Colonic mucosa (tissue), 4 donors: ENCODE results near the gene AP2S1. TPM values are rescaled to one million over a fixed set of nuclear protein-coding genes. Genes with fewer than 3 reads are reported as not detected.
"Not testable (repeated sequence)": the region's sequence is repeated elsewhere in the genome, so short reads cannot be mapped to it uniquely, and the experiment has no call there.

Experiments
- DNase-seq: peaks from one replicate; pipeline ENCODE4 v3.0.0-alpha.2; 2020
- H3K27ac ChIP-seq: fragments of 200-600 bp; one replicate; pipeline ENCODE4 v1.8.0; 2021
- H3K27me3 ChIP-seq: fragments of 200-600 bp; one replicate; pipeline ENCODE4 v1.8.0; 2021
- H3K36me3 ChIP-seq: fragments of 200-600 bp; one replicate; pipeline ENCODE4 v1.8.0; 2021
- H3K4me1 ChIP-seq: fragments of 200-600 bp; one replicate; pipeline ENCODE4 v1.8.0; 2021; ENCODE audit warnings: mild to moderate bottlenecking
- H3K4me3 ChIP-seq: fragments of 200-600 bp; one replicate; pipeline ENCODE4 v1.8.0; 2021
- H3K9ac ChIP-seq, 2 donors: one replicate each; pipeline ENCODE4 v1.7.0; 2013; ENCODE audit warnings: control low read depth in 2 of 2, low read depth in 2 of 2, low read length in 2 of 2
- H3K9me3 ChIP-seq: fragments of 200-600 bp; one replicate; pipeline ENCODE4 v1.8.0; 2021
- intact Hi-C: fragments of 100-400 bp; cut with DNase I; formaldehyde crosslinking; loops from one replicate; pipeline ENCODE4 v1.14.1; 2022
- total RNA-seq, 2 donors: library from RNA; stranded (reverse); fragmentation: NEBNext Ultra II Directional in 1 of 2; extraction: Animal tissue kit (Norgen Biotek cat#: 25700) in 1 of 2; gene quantifications; one replicate each; pipeline ENCODE4 v1.2.1, GENCODE V29; 2021
- TF ChIP-seq, protein P1 (sequence below): fragments of 200-600 bp; IDR thresholded peaks from one replicate; pipeline ENCODE4 v1.8.0; 2022; ENCODE audit warnings: antibody characterized with exemption, mild to moderate bottlenecking
- donor health status: healthy.
- donor health status: DM: no; HTN: no; CAD: no.
- donor health status: DM: no; HTN: no; CAD: no.

AP2S1 gene
- total RNA-seq, 2 donors from 2014 or later: 132 to 208 TPM

DNA sequence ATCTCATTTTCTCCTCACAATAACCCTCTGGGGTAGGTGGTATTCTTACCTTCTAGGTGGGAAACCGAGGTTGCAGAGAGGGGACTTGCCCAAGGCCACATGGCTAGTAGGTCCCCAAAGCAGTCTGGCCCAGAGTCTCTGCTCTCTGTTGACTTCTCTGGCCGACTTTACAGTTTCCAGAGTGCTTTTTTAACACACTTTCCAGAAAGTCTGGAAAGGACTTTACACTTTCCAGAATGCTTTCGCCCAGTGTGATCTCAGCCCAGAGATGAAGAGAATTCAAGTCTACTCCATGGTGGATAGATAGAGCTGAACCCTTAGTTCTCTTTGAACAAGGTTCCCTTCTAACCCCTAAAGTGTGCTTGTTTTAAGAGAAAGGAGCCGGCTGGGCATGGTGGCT is 22.3 kb upstream of the AP2S1 start:
- Histone ChIP-seq H3K9me3 (no peaks in the 10 kb centered on the region), H3K4me1 (no peaks in the 10 kb centered on the region), H3K9ac (no peak overlapping the region), H3K4me3 (no peak overlapping the region), H3K36me3 (no peaks in the 10 kb centered on the region), H3K27ac (no peak overlapping the region), H3K27me3 (no peaks in the 10 kb centered on the region)
- intact Hi-C loops: no loop called here
- no peak for DNase-seq
- TF ChIP-seq, protein P1, sequence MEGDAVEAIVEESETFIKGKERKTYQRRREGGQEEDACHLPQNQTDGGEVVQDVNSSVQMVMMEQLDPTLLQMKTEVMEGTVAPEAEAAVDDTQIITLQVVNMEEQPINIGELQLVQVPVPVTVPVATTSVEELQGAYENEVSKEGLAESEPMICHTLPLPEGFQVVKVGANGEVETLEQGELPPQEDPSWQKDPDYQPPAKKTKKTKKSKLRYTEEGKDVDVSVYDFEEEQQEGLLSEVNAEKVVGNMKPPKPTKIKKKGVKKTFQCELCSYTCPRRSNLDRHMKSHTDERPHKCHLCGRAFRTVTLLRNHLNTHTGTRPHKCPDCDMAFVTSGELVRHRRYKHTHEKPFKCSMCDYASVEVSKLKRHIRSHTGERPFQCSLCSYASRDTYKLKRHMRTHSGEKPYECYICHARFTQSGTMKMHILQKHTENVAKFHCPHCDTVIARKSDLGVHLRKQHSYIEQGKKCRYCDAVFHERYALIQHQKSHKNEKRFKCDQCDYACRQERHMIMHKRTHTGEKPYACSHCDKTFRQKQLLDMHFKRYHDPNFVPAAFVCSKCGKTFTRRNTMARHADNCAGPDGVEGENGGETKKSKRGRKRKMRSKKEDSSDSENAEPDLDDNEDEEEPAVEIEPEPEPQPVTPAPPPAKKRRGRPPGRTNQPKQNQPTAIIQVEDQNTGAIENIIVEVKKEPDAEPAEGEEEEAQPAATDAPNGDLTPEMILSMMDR: no peak

DNA sequence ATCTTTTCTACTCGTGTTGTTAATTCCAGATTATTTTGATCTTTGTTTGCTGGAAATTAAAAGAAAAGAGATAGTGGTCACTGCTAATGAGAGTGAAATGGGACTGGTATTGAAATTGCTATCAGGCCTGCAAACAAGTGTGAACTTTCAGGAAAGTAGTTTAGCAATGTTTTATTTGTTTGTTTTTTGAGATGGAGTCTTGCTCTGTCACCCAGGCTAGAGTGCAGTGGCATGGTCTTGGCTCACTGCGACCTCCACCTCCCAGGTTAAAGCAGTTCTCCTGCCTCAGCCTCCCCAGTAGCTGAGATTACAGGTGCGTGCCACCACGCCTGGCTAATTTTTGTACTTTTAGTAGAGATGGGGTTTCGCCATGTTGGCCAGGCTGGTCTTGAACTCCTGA is 20.5 kb upstream of the AP2S1 start:
- H3K4me1 ChIP-seq, H3K27me3 ChIP-seq, H3K9ac ChIP-seq, H3K4me3 ChIP-seq, H3K9me3 ChIP-seq, H3K27ac ChIP-seq, H3K36me3 ChIP-seq, DNase-seq, intact Hi-C loops: not testable (repeated sequence)

DNA sequence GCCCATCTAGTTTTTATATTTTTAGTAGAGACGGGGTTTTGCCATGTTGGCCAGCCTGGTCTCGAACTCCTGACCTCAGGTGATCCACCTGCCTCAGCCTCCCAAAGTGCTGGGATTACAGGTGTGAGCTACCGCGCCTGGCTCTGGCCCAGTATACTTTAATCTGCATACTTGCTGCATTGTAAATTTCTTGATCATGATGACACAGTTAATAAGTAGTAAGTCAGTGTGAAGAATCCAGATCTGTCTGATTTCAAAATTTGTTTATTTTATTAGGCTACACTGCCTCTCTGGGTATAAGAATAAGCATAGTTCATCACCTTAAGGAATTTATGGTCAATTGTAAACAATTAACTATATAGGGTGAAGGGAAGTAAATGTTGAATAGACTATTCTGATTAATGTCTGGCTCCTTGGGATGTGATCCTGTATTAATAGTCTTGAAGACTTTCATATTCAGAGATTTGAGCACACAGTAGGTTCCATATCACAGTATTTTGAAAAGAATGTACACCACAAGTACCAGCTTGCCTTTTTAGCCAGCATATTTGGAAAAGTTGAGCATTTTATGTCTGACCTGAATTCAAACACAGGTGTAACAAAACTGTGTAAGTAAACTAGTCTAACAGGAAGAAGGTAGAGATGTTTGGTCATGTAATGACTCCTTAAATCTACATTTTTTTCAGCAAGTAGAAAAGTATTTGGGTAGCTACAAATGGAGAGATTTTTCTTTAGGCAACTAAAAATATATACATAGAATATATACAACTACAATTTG is 17.6 kb upstream of the AP2S1 start:
- TF ChIP-seq, protein P1: no peak
- H3K36me3 ChIP-seq: no peaks in the 10 kb centered on the region
- H3K4me1 ChIP-seq: peaks cover 2% of the 10 kb centered on the region
- no peak for DNase-seq
- intact Hi-C loops: loop anchor here (10.0 kb wide), 1 partner anchor 57 kb away; no protein-coding TSS in a partner anchor
- no peak overlapping the region for H3K27ac ChIP-seq
- no peak overlapping the region for H3K4me3 ChIP-seq
- no peaks in the 10 kb centered on the region for H3K27me3 ChIP-seq
- H3K9ac ChIP-seq: no peak overlapping the region
- no peaks in the 10 kb centered on the region for H3K9me3 ChIP-seq

DNA sequence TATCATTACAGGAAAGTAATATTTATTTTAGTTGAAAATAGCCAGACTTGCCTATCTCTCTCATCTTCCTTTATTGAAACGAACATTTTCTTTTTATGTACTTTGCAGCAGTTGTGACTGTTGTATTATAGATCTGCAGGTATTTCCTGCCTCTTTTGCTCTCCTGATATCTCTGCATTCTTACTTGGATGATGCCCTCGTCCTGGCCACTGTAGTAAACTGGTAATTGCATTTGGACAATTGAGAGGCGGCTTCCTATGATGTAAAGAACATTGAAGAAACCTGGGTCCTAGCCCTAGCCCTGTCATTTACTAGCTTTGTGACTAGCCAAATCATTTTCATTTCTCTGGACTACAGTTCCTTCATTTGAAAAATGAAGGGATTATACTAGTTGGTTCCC is 16.5 kb upstream of the AP2S1 start:
- DNase-seq: no peak
- Histone ChIP-seq H3K9me3 (no peaks in the 10 kb centered on the region), H3K36me3 (no peaks in the 10 kb centered on the region), H3K9ac (no peak overlapping the region), H3K4me1 (peaks cover 8% of the 10 kb centered on the region), H3K27me3 (no peaks in the 10 kb centered on the region), H3K4me3 (no peak overlapping the region), H3K27ac (no peak overlapping the region)
- TF ChIP-seq, protein P1: no peak
- intact Hi-C loops: loop anchor here (10.0 kb wide), 1 partner anchor 58 kb away; no protein-coding TSS in a partner anchor

DNA sequence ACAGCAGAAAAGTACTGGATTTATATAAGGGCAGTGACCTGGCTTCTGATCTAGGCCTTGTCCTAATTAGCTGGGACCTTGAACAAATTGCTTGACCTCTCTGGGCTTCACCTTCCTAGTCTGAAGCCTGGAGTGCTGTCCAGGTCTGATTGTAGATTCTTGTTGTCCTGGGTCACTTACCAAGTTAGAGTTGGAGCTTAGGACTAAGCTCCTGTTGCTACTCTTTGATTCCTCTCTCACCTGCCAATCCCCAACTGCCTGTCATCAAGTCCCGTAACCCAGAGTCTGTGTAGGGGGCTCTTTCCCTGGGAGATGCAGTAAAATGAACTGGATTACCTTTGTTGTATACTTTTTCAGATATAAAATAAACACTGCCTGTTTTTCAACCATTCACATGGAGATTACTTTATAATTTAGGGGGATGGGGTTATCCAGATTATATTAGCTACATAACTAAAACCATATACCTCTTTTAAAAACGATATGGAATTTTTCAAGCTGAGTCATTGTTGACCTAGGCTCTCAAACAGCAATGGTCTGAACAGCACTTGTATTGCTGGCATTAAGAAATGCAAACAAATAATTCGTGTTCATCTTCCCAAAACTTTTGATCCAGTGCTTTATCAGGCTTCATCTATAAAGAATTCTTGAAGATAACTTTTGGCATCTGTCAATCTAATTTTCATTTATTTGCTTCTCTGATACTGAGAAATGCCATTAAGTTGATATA is 15.9 kb upstream of the AP2S1 start:
- no peak for DNase-seq
- intact Hi-C loops: loop anchor here (10.0 kb wide), 1 partner anchor 58 kb away; no protein-coding TSS in a partner anchor

More for the DNA sequence above, 15.9 kb upstream of the AP2S1 start:
- Histone ChIP-seq H3K9me3 (no peaks in the 10 kb centered on the region), H3K27me3 (no peaks in the 10 kb centered on the region), H3K36me3 (no peaks in the 10 kb centered on the region), H3K4me1 (peaks cover 8% of the 10 kb centered on the region), H3K9ac (peak overlapping the region in 1 of 2 donors; percentile 9), H3K4me3 (no peak overlapping the region), H3K27ac (no peak overlapping the region)
- TF ChIP-seq, protein P1: no peak
